ENCODE data around the gene CCDC178. TPM values are rescaled to one million over a fixed set of nuclear protein-coding genes. Genes with fewer than 3 reads are reported as not detected.
"Not testable (repeated sequence)": the region's sequence is repeated elsewhere in the genome, so short reads cannot be mapped to it uniquely, and the experiment has no call there.

The CCDC178 gene
- total RNA-seq, 2 experiments from 2014 or later, result not detected

DNA sequence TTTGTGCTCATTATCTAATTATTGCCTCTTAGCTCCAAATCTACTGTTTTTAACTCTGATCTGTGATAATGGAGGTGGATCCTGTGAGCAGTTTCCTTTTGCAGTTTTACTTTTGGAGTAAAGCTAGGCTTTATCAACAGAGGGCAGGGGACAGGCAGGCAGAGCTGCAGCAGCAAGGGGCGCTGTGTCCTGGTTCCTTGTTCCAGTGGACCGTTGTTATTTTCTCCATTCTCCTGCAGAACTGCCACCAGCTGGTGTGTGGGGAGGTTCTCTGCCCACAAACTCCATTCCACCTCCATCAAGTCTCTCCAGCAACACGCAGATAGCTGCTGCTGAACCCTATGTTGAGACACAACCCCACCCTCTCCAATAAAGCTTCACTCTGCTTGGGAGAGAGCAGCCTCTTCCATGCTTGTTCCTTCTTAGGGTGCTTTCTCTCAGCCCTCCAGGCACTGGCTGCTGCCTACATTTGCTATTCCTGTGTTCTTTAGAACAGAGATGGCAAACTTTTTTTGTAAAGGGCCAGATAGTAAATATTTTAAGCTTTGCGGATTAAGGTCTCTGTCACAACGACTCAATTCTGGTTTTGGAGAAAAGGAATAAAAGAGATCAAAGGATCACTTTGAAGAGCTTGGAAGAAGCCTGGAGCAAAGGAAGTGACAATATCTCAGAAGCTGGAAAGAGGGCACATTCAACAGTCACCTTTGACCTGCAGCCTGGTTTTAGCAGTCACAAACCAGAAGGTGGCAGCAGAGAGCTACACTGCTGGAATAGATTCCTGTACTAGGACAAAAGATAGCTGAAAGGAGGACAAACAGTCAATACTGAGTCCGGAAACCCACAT, 208.8 kb downstream of the CCDC178 start:
- POLR2A ChIA-PET, result no interaction called here
- ATAC-seq (ENCODE audit: low read depth) (peak; percentile 70), DNase-seq (peak; percentile 29)
- Mint-ChIP-seq H3K4me3 (no peak overlapping the region), H3K27ac (no peak overlapping the region), H3K4me1 (peaks cover 2% of the 10 kb centered on the region), H3K9me3 (no peaks in the 10 kb centered on the region), H3K36me3 (no peaks in the 10 kb centered on the region), H3K27me3 (no peaks in the 10 kb centered on the region)

DNA sequence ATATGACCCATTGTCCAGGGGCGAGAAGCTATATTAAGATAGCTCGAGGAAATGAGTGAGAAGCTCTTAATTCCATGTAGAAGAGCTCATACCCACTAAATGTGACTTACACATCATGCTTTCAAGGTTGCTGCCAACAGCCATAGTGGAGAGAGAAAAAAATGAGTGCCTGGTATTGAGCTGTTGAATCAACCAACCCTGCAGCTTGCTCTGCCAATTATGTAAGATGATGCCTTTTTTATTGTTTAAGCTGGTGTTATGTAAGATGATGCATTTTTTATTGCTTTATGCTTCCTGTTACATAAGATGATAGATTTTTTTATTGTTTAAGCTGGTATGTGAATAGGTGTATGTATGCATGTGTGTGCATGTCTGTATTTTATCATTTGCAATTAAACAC, 228.2 kb downstream of the CCDC178 start:
- H3K36me3 Mint-ChIP-seq, result no peaks in the 10 kb centered on the region
- POLR2A ChIA-PET, result no interaction called here
- DNase-seq (no peak), ATAC-seq (ENCODE audit: low read depth) (no peak)
- H3K4me3 Mint-ChIP-seq, result no peak overlapping the region
- no peak overlapping the region for H3K27ac Mint-ChIP-seq
- H3K9me3 Mint-ChIP-seq, result no peaks in the 10 kb centered on the region
- no peaks in the 10 kb centered on the region for H3K4me1 Mint-ChIP-seq
- H3K27me3 Mint-ChIP-seq, result no peaks in the 10 kb centered on the region

DNA sequence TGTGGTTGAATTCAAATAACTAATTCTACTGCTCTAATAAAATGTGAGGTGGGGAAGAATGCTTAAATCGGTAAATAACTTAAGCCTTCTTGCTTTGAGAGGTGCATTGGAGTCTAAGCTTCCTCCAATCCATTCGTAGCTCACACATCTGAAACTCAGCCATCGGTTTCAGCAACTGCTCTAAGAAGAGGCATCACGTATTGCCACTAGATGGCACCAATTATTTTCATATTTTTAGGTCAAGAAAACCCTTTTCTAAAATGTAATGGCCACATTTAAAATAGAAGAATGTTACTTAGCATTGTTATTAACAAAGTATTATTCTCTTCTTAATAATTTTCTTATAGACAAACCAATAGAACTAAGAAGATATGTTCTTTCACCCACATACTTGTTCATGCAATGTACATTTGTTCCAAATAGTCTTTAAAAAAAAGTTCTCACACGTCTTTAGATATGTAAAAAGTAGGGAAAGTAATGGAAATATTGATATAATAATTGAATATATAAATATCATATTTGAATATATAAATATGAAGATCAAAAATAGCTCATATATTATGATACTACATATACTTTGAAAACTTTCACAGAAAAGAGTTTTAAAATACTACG, 229.8 kb downstream of the CCDC178 start:
- ATAC-seq (ENCODE audit: low read depth), result no peak
- POLR2A ChIA-PET, result no interaction called here
- Mint-ChIP-seq H3K4me1 (no peaks in the 10 kb centered on the region), H3K4me3 (no peak overlapping the region), H3K27ac (no peak overlapping the region), H3K9me3 (no peaks in the 10 kb centered on the region), H3K36me3 (no peaks in the 10 kb centered on the region), H3K27me3 (no peaks in the 10 kb centered on the region)
- no peak for DNase-seq

DNA sequence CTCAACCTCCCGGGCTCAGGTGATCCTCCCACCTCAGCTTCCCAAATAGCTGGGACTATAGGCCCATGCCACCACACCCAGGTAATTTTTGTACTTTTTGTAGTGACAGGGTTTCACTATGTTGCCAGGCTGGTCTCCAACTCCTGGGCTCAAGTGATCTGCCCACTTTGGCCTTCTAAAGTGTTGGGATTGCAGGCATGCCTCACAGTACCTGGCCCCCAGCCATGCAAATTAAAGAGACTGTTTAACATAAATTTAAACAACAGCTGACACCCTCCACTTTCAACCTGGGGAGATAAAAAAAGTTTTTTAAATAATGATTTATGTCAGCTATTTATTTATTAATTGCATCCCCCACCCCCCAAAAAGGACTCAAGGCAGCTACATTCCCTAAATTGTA, 234.7 kb downstream of the CCDC178 start:
- Mint-ChIP-seq H3K4me1 (no peaks in the 10 kb centered on the region), H3K9me3 (no peaks in the 10 kb centered on the region), H3K4me3 (no peak overlapping the region), H3K36me3 (no peaks in the 10 kb centered on the region), H3K27me3 (no peaks in the 10 kb centered on the region), H3K27ac (no peak overlapping the region)
- POLR2A ChIA-PET, result no interaction called here
- ATAC-seq (ENCODE audit: low read depth) (no peak), DNase-seq (no peak)

DNA sequence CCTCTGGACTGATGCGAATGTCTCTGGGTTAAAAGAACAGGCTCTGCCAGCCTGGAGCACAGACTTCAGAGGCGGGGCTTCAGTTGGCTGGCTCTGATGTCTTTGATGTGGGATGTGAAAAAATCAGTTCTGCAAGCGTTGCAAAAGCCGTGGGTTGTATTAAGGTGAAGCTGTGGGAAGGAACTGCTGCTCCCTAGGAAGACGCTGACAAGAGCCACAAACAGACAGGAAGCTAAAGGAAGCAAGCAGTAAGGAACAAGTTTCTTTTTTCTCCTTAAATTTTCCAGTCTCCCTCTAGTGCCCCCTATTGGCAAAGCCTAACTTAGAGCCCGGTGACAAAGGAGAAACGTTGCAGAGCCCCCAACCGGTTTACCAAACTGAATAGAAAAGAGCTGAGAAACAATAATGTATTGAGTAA, 239.0 kb downstream of the CCDC178 start:
- ATAC-seq (ENCODE audit: low read depth), result no peak
- H3K36me3 Mint-ChIP-seq, result no peaks in the 10 kb centered on the region
- no peak overlapping the region for H3K27ac Mint-ChIP-seq
- H3K4me1 Mint-ChIP-seq, result no peaks in the 10 kb centered on the region
- POLR2A ChIA-PET, result no interaction called here
- H3K27me3 Mint-ChIP-seq, result no peaks in the 10 kb centered on the region
- no peaks in the 10 kb centered on the region for H3K9me3 Mint-ChIP-seq
- DNase-seq, result no peak
- no peak overlapping the region for H3K4me3 Mint-ChIP-seq

DNA sequence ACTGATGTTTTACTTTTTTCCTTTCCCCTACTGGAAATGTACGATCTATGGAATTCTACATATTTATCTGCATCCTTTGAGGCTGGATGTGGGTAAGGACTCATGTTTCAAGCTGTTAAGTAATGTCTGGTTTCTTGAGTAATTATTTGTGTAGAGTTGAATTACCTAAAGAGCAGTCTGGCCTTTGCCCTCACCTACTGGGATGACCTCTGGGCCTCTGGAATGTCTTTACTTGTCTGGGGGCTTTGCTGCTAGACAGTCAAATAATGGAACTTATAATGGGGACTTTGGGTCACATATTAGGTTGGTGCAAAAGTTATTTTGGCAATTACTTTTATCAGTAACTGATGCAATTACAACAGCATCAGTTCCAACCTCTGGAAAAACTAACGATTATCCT, 244.7 kb downstream of the CCDC178 start:
- no peaks in the 10 kb centered on the region for H3K36me3 Mint-ChIP-seq
- POLR2A ChIA-PET, result no interaction called here
- DNase-seq (no peak), ATAC-seq (ENCODE audit: low read depth) (no peak)
- H3K4me3 Mint-ChIP-seq, result no peak overlapping the region
- no peak overlapping the region for H3K27ac Mint-ChIP-seq
- H3K27me3 Mint-ChIP-seq, result no peaks in the 10 kb centered on the region
- H3K4me1 Mint-ChIP-seq, result no peaks in the 10 kb centered on the region
- no peaks in the 10 kb centered on the region for H3K9me3 Mint-ChIP-seq

DNA sequence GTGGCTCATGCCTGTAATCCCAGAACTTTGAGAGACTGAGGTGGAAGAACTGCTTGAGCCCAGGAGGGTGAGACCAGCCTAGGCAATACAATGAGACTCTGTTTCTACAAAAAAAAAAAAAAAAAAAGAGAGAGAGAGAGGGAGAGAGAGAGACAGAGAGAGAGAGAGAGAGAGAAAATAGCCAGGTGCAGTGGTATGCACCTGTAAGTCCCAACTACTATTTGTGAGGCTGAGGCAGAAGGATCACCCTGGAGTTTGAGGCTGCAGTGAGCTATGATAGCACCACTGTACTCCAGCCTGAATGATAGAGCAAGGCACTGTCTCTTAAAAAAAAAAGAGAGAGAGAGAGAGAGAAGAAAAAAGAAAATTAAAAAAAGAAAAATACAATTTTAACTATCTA, 245.7 kb downstream of the CCDC178 start:
- Mint-ChIP-seq H3K36me3 (no peaks in the 10 kb centered on the region), H3K4me3 (no peak overlapping the region), H3K27ac (no peak overlapping the region), H3K4me1 (no peaks in the 10 kb centered on the region), H3K27me3 (no peaks in the 10 kb centered on the region), H3K9me3 (no peaks in the 10 kb centered on the region)
- DNase-seq, result no peak
- ATAC-seq (ENCODE audit: low read depth), result no peak
- POLR2A ChIA-PET, result no interaction called here

DNA sequence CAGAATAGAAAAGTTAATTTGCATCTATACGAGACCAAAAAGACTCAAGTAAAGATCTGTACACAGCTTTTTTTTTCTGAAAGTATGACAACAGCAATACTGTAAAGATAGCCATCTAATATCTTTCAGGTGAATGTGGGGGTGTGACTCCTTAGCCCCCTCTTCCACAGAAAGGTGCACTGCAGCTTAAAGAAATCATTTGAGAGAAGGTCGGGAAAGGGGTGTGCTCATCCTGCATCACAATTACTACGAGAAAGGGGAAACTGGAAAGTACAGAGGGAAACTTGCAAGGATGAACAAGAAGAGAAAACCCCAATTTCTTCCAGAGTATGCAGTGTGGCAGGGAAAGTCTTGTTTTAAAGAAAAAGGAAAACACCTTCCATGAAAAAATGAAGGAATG, 255.6 kb downstream of the CCDC178 start:
- Mint-ChIP-seq H3K36me3 (no peaks in the 10 kb centered on the region), H3K9me3 (no peaks in the 10 kb centered on the region), H3K27ac (no peak overlapping the region), H3K4me3 (no peak overlapping the region), H3K27me3 (no peaks in the 10 kb centered on the region), H3K4me1 (no peaks in the 10 kb centered on the region)
- DNase-seq (no peak), ATAC-seq (ENCODE audit: low read depth) (no peak)
- POLR2A ChIA-PET, result no interaction called here

DNA sequence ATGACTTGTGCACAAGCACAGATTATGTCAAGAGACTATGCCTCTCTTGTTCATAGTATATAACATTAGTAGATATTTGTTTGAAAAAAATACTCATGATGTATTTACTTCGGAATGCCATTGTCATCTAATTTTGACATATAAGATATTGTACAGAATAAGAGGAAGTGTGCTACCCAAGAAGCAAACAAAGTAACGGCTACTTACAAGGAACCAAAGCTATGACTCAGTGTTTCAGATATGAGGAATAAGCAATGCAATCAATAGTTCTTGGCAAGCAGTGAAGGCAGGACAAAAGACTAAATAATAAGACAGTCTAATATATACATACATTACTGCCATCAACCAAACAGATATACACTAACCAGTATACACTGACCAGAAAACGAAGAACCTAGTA, 256.3 kb downstream of the CCDC178 start:
- Mint-ChIP-seq H3K4me3 (no peak overlapping the region), H3K27ac (no peak overlapping the region), H3K4me1 (no peaks in the 10 kb centered on the region), H3K27me3 (no peaks in the 10 kb centered on the region), H3K9me3 (no peaks in the 10 kb centered on the region), H3K36me3 (no peaks in the 10 kb centered on the region)
- DNase-seq (no peak), ATAC-seq (ENCODE audit: low read depth) (no peak)
- POLR2A ChIA-PET, result no interaction called here

DNA sequence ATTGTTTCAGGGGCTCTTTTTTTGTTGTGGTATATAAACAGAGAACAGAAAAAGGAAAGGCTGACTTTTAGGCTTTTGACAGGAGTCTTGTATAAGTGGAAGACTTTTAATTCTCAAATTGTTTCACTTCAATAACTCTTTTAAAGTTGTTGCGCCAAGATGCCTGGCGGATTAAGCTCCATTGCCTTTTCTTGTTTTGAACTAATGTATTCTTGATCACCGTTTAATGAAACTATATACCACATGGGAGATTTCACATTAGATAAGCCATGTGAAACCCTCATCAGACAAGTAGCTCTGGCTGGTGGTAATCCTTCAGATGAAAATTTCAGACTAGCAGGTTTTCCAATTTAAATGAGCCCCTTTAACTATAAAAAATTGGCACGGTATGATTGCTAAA, 257.4 kb downstream of the CCDC178 start:
- H3K4me1 Mint-ChIP-seq, result no peaks in the 10 kb centered on the region
- no peaks in the 10 kb centered on the region for H3K36me3 Mint-ChIP-seq
- POLR2A ChIA-PET, result no interaction called here
- no peak overlapping the region for H3K27ac Mint-ChIP-seq
- ATAC-seq (ENCODE audit: low read depth) (no peak), DNase-seq (no peak)
- H3K27me3 Mint-ChIP-seq, result no peaks in the 10 kb centered on the region
- H3K4me3 Mint-ChIP-seq, result no peak overlapping the region
- no peaks in the 10 kb centered on the region for H3K9me3 Mint-ChIP-seq

DNA sequence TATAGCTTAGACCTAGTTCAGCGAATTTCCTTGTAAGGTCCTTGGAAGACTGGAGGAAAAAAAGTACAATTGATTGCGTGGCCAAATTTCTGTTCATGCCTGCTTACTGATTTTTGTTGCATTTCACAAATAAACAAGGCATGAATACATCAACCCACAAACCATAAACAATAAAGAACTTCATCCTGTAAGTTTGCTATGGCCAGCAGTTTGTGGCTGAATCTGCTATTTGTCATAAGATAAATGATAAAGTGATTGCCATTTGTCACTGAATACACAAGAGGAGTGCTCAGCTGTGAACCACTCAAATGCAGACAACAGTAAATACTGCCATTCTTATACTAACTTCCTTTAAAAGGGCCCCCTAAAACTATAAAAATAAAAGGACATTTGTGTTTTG, 259.5 kb downstream of the CCDC178 start:
- ATAC-seq (ENCODE audit: low read depth) (no peak), DNase-seq (no peak)
- POLR2A ChIA-PET, result no interaction called here
- H3K4me1 Mint-ChIP-seq, result no peaks in the 10 kb centered on the region
- no peaks in the 10 kb centered on the region for H3K9me3 Mint-ChIP-seq
- H3K27me3 Mint-ChIP-seq, result no peaks in the 10 kb centered on the region
- H3K4me3 Mint-ChIP-seq, result no peak overlapping the region
- no peaks in the 10 kb centered on the region for H3K36me3 Mint-ChIP-seq
- no peak overlapping the region for H3K27ac Mint-ChIP-seq

DNA sequence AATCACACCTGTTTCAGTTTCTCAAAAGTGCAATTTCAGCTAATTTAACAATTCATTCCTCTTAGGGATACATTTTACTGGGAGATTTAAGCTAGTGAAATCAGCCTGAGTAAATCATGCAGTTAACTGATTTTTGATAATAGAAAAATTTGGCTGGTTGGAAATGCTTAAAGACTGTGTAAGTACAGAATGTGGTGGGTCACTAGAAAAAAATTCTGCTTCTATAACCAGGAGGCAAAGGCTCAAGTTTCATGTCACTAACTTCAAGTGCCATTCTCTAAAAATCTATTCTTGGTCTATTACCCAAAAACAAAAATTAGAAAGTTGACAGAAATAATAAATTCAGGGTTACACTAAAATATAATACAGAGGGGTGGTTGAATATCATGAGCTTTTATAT, 271.3 kb downstream of the CCDC178 start:
- H3K4me3 Mint-ChIP-seq, result no peak overlapping the region
- POLR2A ChIA-PET, result no interaction called here
- H3K27ac Mint-ChIP-seq, result no peak overlapping the region
- no peaks in the 10 kb centered on the region for H3K27me3 Mint-ChIP-seq
- no peaks in the 10 kb centered on the region for H3K9me3 Mint-ChIP-seq
- ATAC-seq (ENCODE audit: low read depth), result no peak
- H3K36me3 Mint-ChIP-seq, result no peaks in the 10 kb centered on the region
- no peak for DNase-seq
- H3K4me1 Mint-ChIP-seq, result no peaks in the 10 kb centered on the region

DNA sequence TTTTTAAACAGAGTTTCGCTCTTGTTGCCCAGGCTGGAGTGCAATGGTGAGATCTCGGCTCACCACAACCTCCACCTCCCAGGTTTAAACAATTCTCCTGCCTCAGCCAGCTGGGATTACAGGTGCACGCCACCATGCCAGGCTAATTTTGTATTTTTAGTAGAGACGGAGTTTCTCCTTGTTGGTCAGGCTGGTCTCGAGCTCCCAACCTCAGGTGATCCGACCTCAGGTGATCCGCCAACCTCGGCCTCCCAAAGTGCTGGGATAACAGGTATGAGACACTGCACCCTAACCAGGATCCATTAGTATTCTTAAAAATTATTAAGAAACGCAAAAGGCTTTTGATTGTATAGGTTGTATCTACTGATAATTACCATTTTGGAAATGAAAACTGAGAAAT, 276.4 kb downstream of the CCDC178 start:
- H3K4me1 Mint-ChIP-seq; H3K27ac Mint-ChIP-seq; H3K9me3 Mint-ChIP-seq; ATAC-seq (ENCODE audit: low read depth); H3K36me3 Mint-ChIP-seq; H3K4me3 Mint-ChIP-seq; H3K27me3 Mint-ChIP-seq; DNase-seq; POLR2A ChIA-PET: not testable (repeated sequence)

DNA sequence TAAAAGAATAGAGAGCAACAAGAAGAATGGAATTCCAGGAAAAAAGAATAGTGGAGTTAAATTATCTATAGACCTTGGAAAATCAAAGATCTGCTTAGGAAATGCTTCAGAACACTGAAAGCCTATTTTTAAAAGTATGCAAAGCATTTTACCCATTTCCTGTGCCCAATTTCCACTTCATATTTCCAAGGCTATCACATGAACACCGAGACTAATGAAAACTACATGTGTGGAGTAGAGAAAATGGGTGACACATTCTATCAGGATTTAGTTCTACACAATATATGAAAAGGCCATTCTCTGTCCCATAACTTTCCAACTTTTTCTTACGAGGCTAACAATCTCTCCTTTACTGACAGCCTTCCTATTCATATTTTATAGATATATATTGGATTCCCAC, 279.4 kb downstream of the CCDC178 start:
- H3K4me3 Mint-ChIP-seq, result no peak overlapping the region

More for the DNA sequence above, 279.4 kb downstream of the CCDC178 start:
- Mint-ChIP-seq H3K27me3 (no peaks in the 10 kb centered on the region), H3K9me3 (peaks cover 2% of the 10 kb centered on the region), H3K27ac (no peak overlapping the region), H3K36me3 (no peaks in the 10 kb centered on the region), H3K4me1 (peaks cover 1% of the 10 kb centered on the region)
- ATAC-seq (ENCODE audit: low read depth) (no peak), DNase-seq (no peak)
- POLR2A ChIA-PET, result no interaction called here

Measured in activated naive CD8-positive, alpha-beta T cell treated with anti-CD3 and anti-CD28 coated beads, Interleukin-2, amount 10 ng/mL, durations not matched to agents 7 days and 5 days (primary cell).